ENCODE results near the gene FBN1.

The FBN1 gene

DNA sequence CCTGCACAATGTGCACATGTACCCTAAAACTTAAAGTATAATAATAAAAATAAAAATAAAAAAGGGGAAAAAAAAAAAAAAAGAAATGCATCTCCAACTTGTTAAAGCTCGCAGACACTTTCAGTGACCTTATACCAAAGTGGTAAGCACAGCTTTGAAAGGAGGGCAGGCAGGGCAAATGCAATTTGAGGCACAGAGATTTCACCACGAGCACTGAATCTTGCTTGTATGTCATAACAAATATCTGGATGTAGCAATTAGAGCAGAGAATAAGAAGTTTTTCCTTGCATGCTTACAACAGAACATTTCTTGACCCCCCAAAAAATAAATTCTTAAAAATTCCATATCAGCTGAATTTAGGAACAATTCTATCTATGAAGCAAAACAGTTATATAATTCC, 66.5 kb downstream of the FBN1 start:
- DNase-seq: no peak

DNA sequence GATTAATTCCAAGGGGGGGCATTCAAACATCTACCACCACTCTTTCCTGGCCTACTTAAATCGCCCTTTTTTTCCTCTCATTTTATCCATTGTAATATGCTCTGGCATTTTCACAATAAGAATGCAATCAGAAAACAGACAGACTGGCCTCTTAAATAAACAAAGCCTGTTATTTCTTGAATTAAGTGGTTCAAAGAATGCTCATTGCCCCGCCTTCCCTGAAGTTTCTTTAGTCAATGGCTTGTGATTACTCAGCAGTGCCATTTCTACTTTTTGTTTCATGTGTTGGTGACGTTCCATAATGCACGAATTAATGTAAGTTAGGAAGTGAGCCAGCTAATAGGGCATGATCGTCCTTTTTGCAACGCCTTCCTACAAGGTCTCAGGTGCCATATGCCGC, 68.0 kb downstream of the FBN1 start:
- DNase-seq: no peak

DNA sequence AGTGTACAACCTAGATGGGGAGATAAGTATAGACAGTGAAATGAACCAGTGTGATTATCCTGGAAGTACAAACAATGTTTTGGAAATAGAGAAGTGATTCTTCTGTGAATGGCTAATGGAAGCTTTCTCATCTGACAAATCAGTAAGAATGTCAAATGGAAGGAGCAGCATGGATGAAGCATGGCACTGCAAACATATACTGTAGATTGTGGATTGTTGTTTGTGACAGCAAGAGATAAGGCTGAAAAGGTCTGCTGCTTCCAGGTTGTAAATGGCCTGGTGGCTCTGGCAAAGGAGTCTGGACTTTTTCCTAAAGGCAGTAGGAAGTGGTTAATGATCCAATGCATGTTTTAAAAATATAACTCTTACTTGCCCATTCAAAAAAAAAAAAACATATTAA, 71.3 kb downstream of the FBN1 start:
- DNase-seq: no peak

DNA sequence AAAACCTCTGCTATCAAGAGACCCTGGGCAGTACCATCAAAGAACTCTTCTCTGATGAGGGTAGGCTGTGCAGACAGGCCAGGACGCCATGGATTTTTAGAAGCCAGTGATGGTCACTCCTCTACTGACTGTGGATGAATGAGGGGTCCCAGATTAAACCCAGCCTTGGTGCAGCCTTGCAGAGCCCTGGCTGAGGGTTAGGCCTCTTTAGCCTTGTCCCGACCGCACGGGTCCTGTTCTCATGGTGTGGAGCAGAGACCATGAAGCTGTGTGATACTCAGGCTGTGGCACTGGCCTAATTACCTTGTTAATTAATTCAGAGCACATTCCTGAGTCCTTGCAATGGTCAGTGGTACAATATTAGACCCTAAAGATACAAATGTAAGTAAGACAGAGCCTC, 71.7 kb downstream of the FBN1 start:
- DNase-seq: no peak

DNA sequence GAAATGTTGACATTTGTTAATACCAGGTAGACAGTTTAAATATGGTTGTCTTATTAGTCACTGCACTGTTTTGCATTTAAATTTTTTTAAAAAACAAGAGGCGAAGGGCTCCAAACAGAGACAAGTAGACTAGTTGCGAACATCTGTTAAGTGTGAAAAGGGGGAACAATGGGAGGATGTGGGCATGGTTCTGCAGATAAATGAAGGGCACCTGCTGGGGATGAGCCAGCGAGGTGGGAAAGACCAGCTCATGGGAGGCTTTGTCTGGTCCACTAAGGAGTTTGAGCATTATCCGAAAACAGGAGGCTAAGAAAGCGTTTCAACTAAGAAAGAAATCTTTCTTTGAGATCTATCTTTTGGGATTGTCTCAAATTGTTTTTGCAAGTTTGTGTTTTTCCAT, 72.7 kb downstream of the FBN1 start:
- DNase-seq: no peak

DNA sequence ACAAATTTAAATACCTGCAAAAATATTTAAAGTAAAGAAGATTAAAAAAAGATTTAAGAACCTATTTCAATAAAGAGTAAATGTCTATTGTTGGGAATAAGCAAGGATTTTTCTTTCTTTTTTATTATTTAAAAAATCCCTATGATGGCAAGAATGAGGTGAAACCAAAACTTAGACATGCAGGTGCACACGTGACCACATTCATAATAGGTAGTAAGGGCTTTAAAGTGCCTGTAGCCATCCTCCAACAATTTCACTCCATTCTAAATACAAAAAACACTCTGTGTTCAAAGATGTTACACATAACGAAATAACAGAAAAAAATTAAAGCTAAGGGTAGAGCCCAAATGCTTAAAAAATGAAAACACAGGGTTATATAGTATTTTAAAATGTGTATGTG, 74.0 kb downstream of the FBN1 start:
- no peak for DNase-seq

DNA sequence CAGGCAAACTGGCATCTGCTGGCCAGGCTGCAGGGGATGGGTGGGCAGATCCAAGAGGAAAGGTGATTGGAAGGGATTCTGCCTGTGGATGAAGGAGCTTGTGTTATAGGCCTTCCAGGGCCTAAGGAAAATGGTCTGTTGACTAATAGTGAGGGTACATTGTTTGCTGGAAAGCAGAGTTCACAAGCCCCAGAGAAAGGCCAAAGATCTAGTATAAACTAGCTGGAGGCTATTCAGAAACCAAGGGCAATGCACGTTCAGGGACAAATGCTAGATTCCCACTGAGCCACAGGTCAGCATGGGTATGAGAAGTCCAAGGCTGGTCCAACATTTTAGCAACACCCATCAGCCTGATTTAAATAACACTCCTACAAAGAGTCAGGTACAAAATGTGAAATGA, 74.7 kb downstream of the FBN1 start:
- no peak for DNase-seq

DNA sequence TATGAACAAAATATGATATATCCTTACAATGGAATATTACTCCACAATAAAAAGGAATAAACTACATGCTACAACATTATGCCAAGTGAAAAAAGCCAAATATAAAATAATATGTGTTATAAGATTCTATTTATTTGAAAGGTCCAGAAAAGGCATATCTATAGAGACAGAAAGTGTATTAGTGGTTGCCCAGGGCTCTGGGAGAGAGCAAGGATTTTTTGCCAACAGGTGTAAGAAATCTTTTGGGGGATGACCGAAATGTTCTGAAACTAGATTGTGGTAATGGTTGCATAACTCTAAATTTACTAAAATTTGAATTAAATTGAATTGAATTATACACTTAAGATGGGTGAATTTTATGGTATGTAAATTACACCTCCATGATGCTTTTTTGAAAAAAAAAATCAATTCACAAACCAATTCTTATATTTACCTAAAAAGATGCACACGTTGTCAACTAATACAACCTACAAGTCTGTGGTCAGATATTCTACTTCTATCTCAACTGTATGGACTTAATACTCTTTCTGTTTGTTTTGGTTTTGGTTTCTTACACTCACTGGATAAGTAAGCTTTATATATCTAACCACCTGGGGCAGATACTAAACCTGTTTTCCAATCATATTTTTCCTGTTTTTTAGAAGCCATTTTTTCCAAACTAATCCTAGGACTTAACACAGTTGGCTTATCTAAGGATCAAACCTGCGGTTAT, 75.8 kb downstream of the FBN1 start:
- no peak for DNase-seq

DNA sequence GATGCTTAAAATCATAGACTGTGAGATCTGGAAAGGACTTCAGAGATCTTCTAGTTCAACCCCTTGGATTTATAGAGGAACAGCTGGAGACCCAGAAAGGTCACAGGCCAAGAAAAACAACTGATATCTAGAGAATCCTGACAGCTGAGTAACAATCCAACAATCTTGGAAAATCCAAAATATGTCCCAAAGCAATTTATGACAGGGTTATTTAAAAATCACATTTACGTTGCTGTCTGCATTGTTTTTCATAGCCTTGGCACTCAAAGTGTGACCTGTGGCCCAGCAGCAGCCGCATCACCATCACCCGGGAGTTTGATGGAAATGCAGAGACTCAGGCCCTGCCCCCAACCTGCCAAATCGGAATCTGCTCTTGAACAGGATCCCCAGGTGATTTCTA, 78.8 kb downstream of the FBN1 start:
- DNase-seq: no peak

DNA sequence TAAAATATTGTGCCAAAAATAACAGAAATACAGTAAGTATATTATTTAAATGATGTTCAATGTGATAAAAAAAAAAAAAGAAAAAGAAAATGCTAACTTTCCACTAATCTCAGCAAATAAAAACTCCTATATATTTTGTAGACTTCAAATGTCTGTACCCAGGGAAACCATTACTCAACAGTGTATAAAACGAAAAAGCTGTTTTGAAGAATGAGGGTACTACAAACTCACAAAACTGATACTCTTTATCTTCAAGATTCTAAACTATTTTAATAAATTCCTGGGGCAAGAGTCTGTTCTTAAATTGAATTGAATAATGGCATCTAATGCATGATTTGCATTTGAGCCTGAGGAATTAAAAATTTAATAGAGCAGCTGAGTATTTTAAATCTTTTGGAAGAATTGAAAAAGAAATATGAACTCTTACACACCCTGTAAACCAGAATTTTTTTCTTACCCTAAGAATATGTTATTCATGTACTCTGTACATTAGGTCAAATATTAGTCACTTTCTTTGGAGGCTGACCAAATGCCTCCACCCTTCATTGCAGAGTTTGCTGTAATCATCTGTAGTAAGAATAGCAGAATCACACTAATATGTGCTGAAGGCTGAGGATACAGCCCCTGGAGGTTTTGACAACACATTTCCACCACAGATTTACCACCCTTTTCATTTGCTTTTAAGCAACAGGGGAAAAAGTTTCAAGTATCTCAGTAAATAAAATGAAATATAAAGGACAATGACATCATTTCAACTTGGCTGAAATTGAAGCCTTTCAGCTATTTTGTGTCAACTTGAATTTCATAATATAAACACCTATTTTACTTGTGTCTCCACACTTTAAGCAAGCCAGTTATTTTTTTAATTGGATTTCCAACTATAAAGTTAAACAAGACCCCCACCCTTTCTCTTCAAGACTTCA, 79.7 kb downstream of the FBN1 start:
- DNase-seq: no peak

DNA sequence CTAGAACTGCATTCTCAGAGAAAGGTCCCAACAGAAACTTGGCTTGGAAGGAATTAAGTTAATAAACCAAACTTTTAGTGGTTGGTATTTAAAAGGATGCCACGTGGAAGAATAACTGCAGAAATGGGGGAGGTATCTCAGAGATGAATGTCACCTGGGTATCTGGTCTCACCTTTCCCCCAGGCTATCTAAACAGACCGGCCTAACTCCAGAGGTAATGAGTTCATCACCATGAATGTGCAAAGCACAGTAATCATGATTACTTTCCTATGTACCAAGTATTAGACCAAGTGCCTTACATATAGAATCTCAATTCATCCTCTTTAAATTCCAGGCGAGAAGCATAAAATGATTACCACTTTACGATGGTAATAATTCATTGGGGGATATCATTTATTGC, 80.8 kb downstream of the FBN1 start:
- DNase-seq: no peak

DNA sequence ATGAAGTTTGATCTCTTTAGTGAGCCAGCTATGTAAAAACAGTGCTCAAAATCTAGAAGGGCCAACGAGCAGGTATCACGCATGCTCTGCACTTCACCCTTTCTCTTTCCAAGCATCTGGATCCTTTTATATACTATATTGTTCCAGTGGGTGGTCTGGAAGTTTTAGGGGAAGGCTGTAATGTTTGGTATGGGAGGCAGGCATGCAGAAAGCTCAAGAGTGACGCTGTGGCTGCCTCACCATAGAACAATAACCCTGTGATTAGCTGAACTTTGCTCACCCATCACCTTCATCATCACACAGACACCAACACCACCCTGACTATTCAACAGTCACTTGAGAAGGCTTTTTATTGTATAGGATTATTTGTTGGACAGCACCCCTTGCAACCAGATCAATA, 81.6 kb downstream of the FBN1 start:
- DNase-seq: no peak

DNA sequence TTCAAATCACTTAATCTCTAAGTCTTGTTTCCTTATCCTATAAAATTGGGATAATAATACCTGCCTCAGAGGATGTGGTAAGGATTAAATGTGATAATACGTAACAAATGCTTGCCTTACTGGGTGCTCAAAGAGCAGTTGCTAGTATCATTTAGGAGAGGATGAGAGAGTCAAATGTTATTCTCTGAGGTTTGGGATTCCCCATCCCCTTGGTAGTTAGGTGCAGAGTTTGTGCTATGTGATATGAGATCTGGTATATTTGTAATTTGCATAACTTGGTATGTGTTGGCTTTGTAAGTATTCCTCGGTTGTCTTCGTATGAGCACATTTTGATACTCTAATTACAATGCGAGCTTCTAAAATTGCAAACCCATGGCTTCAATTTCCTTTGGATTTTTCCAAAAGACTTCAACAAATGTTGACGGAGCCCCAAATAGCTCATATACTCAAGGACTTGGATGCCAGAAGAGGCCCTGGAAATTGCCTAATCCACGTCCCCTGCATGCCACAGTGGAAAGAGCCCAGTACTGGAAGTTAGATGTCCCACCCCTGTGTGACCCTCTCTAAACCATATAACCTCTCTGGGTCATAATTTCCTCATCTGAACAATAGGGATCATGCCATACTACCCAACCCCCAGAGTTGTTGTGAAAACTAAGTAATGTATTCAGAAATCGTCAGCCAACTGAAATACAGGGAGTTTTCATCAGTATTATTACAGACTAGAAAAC, 85.0 kb downstream of the FBN1 start:
- no peak for DNase-seq

DNA sequence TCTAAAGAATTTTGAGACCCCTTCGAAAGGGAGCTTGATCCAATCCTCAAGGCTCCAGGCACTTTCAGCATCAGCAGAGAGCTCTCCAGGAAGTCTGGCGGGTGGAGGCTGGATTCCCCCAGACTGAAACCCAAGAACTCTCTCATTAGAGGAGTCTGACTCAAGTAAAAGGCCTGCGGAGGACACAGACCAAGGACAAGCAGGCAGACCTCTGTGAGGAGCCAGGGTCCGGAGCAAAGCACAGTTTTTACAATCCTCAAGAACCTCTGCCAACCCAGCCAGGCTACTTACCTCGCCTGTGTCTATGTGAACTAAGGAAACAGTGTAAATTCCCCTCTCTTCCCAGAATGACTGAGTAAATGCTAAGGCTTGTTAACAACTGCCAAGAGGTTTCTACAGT, 86.2 kb downstream of the FBN1 start:
- no peak for DNase-seq

DNA sequence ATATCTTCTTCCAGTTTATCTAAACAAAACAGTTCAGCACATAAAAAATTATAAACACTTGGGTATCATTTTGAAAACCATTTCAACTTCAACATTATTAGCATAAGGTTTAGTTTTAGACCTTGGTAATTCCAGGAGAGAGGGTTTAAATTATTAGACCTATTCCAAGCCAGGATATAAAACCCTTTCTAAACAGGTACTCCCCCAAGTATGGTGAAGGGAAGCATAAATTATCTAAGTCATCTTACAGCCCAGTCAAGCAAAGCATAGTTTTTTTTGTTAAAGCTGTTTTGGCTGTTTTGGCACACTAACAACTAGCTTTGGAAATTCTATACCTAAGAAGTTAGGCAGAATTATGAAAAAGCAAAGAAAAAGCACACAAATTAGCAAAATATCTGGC, 87.3 kb downstream of the FBN1 start:
- DNase-seq: no peak

DNA sequence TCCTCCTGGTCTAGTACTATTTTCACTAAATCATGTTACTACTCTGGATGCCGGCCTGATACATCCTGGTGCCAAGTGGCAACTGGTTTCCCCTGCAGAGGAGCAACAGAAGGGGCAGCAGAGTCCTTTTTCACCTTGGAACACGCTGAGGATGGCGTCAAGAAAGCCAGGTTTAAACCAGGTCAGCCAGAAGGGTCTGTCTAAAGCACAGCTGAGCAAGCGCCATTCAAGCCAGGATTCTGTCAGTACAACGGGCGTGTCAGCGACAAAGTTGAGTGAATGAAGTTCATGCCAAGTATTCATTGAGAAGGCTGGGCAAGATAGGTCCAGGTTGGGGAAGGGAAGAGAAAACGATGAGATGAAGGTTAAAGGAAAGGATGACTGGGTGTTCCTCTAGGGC, 88.2 kb downstream of the FBN1 start:
- DNase-seq: no peak

DNA sequence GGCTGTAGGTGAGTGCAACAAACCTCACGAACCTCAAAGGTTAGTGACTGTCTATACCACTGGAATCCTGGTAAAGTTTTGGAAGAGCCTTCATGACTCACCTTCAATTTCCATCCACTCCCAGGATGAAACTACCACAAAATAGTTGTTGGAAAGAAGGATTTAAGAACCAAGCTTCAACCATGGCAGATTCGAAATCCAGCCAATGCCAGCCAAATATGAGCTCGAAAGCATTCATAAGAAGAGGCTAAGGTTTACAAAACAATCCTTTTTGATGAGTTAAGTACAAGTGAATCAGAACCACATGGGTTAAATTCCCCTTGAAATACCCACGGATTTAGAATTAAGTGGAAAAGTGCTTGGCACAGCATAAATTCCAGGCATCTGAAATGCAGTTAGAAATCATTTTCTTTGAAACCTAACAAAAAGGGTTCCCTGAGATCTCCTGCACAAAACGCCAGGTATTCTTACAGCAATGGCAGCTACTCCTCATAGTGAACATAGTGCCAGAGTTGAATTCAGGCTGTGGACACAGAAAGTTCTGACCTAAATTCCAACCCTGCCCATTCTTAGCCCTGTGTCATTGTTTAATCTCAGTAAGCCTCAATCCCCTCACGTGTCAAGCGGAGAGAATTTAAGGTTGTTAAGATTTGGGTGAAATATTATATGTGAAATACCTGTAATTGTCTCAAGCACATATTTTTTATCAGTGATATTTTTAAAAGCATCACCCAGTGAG, 89.2 kb downstream of the FBN1 start:
- no peak for DNase-seq

DNA sequence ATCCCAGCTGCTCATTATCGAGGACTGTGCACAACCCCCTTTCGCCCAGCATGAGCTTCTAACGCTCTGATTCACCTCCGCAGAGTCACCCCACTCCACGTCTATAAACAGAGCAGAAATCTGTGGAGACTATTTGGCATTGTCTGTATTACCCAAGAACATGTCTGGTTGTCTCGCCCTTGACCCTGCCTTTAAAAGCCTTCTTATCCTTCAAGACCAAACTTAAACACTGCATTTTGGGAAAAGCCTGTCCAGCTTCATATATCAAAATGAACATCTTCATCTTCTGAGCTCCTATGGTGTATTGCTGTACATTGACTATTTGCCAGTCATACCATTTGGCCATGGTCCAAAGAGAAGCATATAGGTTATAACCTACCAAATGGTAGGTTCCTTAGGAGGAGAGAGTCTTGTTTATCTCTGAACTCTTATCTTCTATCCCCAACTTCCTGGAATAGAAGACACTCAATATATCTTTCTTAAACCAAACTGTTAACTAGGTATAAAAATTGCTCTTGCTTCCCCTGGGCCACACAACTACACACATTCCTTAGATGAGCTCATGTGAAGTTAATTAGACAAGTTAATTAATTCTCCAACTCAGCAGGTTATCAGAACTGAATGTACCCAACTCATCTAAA, 90.1 kb downstream of the FBN1 start:
- no peak for DNase-seq

DNA sequence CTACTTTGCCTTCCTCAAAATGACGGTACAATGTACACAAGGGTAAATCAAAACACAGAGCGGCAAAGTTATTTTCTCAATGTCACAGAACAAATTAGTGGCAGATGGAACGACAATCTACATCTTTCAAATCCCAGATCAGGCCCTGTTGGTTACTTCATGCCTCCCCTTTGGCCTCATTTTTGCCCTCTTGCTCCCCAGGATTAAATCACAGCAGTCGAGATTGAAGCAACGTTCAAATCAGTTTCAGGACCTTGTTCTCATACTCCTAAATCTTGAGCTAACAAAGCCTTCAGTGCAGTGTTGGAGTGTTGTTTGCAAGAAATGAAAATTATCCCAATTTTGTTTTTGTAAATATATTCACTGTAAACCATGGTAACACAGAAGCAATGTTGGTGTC, 91.4 kb downstream of the FBN1 start:
- no peak for DNase-seq

DNA sequence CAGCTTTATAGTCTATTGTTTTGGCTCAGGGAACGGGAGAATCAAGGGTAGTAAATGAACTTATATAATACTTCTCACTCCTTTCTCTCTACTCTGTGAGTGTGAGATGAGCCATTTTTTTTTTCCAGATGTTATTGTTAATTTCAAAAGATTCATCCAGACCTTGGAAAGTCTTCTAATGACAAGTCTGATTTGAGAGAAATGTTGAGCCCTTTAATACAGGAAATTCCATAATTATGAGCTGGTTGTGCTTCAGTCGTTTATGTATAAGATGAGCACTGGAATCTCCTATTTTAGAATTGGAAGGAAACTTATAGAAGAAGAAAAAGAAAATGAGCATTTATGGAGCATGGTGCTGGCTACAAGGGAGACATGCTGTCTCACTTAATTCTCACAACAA, 92.0 kb downstream of the FBN1 start:
- DNase-seq: no peak

DNA sequence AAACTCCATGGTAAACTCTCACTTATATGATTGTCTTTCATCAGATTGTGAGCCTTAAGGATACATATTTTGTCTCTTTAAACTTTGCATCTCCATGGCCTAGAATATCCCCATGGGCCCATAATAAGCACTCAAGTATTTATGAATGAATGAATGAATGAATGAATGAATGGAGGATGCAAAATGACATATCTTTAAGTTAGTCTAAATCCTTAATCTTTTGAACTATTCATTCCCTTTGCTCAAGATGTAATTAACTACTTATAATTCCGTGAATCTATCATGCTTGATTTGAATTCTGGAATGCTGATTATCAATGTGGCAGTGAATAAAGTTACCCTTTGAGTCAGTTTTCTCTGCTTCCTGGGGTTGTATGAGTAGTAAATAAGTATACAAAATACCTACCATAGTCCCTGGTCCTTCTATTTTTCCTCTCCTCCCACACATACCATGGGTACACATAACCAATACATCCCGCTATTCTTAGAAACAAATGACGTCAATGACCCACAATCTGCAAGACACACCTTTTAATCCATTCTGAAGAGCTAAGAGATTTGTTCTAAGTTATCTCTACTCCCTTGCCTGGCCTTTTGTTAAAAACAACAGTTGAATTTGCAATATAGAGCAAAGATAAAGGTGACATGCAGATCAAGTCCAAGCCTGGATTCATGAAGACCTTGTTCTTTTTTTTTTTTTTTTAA, 94.5 kb downstream of the FBN1 start:
- no peak for DNase-seq

DNA sequence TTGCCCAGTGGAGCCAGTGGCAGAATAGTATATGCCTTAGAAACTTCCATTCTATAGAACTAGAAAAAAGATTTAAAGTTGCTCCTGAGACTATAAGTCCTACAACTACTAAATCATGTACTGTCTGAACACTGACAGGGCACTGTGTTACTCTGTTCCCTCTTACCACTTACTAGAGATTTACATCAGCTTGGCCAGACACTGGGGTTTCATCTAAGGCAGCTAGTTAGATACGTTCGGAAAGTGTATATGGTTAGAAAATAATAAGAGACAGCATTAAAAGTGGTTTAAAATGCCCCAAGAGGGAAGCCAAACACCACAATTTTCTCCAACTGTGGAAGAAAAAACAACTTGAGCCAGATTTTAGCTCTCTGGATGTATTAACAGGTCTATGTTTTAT, 97.1 kb downstream of the FBN1 start:
- no peak for DNase-seq

Data from NCI-H187 (cell line).